CD4-positive, alpha-beta T cell treated with Interferon alpha-2 for 1 hour (primary cell): Measurements from ENCODE around the gene DUSP15.

Experiments
- DNase-seq, 2 donors: peaks; one replicate each; pipeline ENCODE4 v3.0.0-alpha.2; 2020 to 2022

The DUSP15 gene

DNA sequence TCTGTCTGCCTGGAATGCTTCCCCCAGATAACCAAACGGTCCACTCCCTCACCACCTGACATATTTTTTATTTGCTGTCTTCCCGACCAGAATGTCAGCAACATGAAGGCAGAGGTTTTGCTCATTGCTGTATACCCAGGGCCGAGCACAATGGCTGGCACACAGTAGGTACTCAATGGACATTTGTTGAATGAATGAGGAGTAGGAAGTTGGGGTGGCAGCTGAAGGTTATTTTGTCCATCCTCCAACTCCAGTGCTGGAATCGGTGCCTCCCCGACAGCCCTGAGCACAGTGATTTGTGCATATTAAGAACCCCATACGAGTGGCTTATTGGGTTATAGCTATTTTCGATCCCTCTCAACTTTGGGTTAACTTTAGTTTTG is 10.3 kb downstream of the DUSP15 start:
- no peak for DNase-seq

DNA sequence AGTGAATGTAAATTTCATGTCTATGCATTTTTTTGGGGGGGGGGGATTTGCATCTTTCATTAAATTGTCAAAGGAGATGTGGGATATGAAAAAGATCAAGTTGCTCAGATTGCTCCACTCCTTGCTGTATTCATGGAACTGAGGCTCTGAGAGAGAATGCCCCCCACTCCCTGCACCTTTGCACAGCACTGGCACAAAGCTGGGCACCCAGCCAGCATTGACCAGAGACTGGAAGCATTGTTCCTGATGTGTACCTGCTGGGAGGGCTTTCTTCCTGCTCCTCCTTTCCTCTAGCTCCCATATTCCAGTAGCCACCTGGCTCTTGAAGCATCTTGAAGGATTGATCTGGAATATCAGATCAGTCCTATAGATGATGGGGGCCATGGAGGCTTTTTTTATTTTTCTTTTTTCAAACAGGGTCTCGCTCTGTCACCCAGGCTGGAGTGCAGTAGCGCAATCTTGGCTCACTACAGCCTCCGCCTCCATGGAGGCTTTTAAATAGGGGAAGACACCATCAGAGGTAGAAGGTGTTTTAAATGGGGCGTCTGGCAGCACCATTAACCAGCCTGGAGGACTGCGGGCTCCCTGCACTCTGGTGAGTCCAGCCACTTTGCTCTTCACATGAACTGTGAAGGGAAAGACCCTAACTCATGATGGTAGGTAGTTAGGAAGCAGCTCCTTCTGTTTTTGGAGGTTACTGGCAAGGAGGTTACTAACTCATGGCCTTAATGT is 10.9 kb downstream of the DUSP15 start:
- DNase-seq = no peak

DNA sequence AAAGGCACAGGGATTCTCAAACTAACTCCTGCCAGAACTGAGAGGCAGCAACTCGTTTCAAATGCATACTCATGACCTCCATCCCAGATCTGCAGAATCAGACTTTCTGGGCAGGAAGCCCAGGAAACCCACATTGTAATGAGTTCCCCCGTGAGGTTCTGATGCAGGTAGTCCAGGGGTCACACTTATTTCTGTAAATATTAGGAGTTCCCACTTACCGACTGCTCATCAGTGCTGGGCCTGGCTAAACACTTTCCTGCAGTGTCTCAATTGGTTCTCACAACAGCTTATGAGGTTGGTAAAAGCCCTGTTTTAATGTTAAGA is 11.6 kb downstream of the DUSP15 start:
- no peak for DNase-seq

DNA sequence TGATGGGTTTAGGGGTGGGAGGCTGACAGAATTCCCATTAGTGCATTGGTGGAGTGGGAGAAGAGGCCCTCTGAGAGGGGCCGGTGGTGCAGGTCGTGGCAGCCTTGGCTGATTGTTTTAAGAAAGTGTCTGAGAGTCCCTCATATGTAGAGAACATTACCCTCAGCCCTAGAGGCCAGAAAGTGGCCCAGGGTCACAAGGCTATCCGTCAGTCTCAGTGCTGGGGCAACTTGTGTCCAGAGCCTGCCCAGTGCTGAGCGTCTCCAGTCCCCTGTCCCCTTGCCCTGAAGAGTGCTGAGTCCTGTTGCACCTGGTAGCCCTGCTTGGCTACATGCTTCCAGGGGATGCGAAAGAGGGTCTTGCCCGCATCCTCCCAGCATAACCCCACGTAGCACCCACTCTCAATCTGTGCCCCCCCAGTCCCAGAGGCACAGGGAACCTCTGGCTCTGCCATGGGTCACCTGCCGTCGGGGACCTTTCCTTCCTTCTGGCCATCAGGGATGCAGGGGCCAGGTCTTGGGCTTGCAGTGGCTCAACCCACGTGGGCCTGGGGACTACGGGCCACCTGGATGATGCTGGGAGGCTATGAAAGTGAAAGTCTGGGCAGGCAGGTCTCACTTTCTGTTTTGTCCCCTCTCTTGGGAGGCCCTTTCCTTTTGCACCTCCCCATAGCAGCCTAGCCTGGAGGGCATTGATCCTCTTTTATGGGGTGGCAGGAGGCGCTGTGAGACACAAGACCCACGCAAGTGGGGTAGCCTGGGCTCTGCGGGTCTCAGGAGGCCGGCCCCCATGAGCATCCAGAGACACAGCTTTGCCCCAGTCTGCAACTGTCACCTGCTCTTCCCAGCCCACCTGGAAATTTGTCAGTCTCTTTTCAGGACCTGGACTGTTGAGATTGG is 12.2 kb downstream of the DUSP15 start:
- no peak for DNase-seq

DNA sequence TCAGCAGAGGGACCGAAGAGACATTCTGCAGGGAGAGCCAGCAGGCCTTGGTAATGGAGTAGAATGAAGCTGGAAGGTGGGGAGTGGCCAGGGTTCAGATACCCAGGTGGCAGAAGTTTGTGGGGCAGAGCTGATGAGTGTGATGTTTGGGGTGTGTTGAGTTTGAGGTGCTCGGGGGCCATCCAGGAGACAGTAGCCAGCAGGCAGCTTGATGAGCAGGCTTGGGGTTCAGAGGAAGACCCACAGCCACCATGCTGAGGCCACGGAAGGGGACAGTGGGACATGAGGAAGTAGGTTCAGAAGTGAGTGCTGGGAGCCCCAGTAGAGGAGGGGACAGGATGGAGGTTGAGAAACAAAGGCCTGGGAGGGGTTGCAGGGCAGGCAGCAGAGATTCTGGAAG is 13.8 kb downstream of the DUSP15 start:
- DNase-seq = no peak

DNA sequence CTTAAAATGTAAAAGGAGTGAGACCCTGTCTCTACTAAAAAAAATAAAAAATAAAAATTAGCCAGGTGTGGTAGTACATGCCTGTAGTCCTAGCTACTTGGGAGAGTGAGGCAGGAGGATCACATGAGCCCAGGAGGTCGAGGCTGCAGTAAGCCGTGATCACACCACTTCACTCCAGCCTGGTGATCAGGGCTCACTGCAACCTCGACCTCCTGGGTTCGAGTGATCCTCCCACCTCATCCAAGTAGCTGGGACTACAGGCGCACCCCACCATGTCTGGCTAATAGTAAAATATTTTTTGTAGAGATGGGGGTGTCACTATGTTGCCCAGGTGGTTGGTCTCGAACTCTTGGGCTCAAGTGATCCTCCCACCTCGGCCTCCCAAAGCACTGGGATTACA is 16.8 kb downstream of the DUSP15 start:
- DNase-seq = no peak

DNA sequence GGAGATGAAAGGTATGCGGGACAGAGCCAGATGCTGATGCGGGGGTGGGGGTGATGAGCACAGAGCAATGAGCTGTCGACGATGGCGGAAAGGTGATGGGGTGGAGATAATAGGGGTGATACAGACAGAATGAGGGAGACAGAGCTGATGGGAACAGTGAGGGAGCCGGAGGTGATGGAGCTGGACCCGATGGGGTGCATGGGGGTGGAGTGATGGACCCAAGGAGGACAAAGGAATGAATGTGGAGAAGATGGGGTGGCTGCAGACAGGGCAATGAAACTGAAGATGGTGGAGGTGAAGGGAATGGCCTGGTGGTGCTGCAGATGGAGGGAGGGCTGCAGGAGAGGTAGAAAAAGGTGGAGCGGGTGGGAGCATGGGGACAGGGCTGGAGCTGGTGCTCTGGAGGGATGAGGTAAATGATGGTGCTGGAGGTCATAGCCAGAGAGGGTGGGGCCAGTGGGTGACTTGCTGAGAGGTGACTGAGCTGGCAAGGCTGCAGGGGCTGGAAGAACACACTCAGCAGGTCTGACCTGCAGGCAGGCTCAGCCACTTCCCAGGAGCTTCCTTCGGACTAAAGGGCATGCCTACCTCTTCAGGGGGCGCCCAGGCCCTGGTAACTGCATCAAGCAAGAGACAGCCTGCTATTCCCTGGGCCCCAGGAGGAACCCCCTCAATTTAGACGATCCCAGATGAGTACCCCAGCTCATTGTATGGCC is 18.9 kb downstream of the DUSP15 start:
- DNase-seq = no peak

DNA sequence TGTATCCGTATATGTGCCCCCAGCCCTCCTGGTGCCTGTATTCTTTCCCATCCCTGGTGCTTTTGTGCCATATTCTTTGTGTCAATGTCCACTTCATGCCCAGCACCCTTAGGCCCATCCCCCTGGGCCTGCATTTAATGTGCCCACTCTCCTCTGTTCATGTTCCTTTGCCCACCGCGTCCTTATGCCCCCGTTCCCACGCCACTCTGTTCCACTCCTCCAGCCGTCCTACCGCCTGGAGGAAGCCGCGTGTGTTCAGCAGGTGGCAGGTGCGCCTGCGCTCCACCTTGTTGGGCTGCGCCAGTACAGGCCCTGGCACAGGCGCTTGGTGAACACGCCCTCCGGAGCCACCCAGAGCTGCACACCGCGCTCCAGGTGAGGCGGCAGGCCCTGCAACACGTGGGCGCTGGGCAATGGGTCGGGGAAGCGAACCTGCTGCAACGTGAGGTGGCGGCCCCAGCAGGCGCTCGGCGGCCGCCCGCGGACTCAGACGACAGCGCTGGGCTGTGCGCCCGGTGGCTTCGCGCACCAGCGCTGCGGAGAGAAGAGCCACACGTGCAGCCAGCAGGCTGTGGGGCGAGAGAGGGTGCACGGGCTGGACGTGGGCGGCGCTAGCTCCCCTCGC is 20.9 kb downstream of the DUSP15 start:
- DNase-seq = no peak

DNA sequence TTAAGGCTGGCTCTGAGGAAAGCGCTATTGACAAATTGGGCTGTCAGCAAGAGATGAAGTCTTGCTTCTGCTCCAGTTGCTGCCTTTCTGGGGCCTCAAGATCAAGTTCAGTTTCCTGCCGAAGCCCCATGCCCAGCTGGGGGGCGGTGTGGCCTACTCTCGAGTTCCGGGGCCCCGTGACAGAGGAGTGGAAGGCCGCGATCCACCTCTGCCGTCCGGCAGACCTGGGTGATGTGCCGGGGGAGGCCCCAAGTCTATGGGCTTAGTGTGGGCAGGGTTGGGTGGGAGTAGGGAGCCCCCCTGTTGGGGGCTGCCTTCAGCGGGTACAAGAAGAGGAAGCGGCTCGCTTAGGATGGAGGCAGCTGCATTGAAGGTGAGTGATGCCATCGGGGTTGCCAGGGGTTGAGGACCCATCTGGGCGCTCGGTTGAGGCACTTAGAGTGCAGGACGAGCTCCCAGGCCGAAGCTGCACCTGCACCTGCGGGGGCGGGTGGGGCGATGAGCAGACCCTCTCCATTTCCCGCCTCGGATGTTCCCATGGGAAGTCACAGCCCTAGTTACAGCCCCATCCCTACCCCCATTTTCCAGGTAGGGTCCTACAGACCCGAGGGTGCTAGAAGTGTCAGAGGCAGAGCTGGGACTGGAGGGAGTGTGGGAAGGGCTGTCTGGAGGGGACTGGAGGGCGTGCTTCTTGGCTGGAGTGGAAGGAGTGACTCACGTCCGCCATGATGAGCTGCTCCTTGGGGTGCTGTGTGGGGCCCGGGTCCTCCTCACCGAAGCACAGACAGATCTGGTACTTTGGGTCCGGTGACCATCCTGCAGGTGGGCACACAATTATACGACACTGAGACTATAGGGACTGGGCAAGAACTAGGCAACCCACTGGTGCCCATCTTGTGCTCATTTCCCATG is 22.0 kb downstream of the DUSP15 start:
- DNase-seq = no peak

DNA sequence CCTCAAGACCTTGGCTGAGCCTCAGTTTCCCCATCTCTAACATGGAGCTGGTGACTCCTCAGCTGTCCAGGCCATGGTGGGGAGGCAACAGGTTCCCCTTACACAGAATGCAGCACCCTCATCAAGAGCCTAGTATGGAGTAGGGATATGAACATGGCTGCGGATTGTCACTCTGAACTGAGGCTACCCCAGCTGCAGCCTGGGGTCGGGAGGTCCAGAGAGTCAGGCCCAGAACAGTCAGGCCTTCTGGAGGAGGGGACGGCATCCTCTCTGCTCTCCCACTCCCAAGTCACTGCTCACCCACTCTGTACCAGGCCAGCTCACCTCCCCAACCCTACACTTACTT is 23.6 kb downstream of the DUSP15 start:
- DNase-seq = no peak

DNA sequence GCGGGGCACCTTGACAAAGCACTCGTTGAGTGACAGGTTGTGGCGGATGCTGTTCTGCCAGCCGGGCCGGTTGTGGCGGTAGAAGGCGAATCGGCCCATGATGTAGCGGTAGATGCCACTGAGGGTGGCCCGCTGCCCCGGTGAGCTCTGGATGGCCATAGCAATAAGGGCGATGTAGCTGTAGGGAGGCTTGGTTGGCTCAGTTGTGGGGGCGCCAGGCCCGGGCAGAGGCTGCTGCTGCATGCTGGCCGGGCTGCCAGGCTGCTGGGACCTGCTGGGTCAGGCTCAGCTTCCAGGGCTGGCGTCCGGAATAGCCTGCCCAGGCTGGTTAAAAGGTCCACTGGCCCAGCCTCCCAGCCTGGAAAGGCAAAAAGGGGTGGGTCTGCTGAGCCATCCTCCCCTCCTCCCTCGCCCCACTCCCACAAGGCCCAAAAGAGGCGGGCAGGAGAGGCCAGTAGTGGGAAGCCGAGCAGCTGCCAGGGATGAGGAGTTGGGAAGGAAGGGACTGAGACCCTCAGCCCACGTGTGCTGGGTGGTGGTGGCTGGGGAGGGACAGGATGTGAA is 24.9 kb downstream of the DUSP15 start, which contains the start of gene FOXS1:
TSS of gene FOXS1 (minus strand) at position 305 of the 564 bp plus-strand sequence. CDS start at position 243, 62 bp downstream.
- no peak for DNase-seq

DNA sequence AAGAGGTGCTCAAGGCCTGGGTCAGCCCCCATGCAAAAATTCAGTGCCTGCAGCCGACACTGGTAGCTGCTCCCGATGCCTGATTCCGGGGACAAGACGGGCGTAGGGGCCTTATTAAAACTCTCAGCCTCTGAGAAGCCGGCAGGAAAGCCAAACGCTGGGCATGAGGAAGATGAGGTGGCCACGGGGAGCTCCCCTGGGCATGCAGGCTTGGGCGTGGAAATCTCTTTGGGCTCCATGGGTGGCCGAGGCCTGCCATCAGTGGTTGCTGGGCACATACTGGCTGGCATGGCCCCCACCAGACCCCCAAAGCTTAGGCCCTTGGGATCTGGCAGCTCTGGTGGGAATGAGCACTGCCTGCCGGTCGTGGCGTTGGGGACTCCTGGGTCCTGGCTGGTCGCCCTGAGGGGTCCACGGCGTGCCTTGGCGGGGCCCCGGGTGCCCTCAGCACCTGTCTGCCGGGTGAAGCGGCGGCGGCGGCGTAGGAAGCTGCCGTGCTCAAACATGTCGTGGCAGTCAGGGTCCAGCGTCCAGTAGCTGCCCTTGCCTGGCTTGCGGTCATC is 25.5 kb downstream of the DUSP15 start:
- DNase-seq = no peak

DNA sequence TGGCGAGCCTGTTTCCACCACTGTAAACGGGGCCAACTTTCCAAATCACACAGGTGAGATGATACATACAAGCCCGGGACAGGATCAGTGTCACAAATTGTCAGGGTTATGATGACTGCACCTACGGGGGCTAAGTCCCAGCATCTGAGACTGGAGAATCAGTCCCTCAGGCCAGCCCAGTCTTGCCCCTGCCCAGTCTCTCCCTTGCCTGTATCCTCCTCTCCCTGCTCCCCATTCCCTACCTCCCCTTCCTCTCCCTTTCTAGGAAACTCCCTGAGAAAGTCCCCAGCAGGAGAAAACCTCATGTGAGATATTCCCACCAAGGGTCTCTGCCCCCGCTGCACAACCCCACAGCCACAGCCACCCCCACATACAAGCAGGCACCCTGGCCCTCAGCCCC is 26.4 kb downstream of the DUSP15 start:
- no peak for DNase-seq

DNA sequence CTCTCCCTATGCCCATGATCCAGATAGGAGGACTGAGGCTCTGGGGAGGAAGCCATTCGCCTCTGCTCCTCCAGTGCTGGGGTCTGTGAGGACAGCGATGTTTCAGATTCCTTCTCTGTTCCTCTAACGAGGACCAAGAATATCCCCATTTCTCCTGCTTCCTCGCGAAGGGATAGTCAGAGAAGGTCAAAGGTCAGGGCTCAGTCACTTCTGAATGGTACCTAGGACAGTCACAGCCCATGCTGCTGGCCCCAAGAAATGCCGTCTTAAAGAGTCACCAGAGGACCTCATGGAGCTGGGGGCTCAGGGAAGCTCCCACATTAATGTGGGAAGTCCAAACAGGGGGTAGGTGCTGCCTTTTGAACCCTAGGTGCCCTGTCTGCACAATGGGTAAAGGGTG is 27.0 kb downstream of the DUSP15 start:
- no peak for DNase-seq

DNA sequence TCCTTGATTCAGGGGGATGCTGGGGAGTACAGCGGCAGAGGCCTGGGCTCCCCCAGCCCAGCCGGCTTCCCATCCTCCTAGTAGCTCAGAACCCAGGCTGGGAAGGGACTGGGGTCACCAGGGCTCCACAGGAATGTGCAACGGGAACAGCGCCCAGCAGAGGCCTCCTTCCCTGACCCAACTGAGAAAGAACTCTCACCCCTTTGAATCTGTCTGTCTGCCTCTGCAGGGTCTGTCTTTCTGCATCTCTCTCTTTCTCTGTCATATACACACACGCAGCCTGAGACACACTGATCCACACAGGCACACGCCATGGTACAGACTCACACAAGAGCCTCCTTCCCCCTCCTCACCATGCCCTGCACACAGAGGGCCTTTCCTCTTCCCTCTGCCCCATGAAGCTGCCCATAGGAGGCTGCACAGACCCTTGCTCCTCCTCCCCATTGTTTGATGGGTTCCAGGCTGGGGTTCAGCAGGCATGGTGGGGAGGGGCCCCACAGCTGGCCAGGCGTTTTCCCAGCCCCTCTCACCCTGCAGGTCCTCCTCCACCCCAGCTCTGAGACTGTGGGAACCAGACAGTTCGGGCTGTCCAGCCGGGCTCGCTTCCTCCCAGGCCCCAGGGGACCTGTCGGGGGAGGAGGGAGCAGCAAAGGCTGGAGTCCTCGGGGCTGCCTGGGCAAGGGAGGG is 27.7 kb downstream of the DUSP15 start:
- DNase-seq = no peak

DNA sequence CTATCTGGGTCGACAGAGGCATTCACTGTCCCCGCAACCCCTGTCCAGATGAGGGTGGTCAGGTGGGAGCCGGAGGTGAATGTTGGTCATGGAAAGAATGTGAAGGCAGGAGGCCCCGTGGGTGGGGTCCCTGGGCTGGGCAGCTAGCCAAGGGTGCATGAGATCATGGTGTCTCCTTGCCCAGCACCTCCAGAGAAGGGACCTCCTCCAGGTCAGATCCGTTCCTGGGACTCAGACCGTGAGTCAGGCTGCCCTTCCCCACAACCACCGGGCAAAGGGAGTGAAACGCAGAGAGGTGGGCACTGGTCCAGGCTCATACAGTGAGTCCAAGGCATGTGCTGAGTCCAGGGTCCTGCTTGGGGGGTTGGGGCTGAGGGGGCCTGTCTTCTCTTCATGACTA is 28.4 kb downstream of the DUSP15 start:
- no peak for DNase-seq

DNA sequence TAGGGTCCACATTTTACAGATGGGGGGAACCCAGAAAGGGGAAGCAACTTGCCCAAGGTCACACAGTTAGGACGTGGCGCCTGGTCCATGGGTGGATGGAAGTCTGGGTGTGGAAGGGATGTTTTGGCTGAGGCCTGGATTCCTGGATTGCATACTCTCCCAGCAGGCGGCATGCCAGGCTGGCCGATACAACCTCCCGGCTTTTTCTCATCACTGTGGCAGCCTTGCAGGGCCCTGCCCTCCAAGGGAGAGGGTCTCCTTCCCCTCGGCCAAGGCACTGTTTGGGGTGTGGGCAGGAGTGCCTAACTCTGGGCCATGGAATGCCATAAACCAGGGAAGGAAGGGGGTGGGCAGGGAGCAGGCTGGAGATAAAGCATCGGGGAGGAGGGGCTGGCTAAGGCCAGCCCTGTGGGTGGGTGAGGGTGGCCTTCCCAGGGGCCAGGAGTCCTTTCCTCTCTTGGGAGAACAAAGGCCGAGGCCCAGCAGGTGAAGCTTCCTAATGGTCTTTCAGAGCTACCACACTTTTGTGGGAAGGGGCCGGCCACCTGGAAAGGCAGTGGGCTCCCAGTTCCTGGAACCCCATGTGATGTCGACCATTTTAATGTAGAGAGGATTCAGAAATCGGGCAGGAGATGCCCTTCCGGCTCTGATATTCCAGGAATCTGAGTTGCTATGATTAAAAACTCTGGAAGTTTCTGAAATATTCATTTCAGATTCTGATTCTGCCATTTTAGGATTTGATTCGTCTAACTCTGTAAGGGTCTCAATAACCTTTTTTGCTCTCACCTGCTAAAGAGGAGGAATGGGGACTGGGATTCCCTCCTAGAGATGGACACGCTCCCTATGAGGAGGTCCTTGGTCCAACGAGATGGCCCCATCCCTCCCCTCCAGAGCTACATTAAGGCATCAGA is 29.2 kb downstream of the DUSP15 start:
- no peak for DNase-seq

DNA sequence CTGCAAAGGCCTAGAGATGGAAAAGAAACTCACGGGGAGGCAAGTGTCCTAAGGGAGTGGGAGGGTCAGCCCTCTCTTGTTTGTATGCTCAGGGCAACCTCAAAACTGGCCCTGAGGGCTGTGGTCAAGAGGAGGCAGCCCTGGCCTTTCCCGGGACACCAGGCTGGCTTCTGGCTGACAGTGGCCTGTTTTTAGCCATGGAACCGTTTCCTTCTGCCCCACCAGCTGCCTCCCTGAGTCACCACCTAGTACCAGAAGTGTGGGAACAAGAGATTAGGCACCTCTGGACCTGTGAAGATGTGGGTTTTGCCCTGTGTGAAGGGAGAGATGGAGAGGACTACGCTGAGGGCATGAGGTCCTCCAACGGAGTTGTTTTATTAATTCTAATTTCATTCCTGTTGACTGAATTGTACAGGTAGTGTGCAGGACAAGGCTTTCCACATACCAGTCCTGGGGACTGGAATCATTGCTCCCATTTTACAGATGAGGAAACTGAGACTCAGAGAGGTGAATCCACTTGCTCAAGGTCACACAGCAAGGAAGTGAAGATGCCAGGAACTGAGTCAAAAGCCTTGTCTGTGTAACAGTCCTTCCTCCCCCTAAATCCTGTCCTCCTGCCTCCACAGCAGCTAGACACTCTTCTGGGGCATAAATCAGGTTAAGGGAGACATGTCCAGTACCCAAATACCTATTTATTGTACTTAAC is 30.4 kb downstream of the DUSP15 start:
- DNase-seq = no peak

DNA sequence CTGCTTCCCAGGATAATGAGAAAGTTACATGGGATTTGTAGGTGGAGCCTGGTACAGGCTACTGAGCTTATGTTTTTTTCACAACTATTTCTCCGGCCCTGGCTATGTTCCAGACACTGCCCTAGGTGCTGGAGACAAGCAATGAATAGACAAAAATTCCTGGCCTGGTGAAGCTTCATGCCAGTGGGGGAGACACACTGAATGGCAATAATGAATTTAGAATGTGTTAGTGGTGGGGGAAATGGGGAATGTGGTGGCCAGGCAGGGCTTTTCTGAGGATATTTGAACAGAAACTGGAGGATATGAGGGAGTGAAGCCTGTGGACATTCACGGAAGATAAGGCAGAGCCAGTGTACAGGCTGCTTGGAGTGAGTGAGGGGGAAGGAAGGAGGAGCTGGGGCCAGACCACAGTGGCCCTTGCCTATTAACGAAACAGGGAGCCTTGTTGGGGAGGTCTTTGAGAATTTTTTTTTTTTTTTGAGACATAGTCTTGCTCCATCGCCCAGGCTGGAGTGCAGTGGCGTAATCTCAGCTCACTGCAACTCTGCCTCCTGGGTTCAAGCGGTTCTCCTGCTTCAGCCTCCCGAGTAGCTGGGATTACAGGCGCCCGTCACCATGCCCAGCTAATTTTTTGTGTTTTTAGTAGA is 31.6 kb downstream of the DUSP15 start:
- DNase-seq = no peak
